Upper lobe of left lung (tissue), 6 donors: ENCODE measurements around the gene CACNB3. TPM values are rescaled to one million over a fixed set of nuclear protein-coding genes. Genes with fewer than 3 reads are reported as not detected.

Experiments
- ATAC-seq, 2 donors: fragments of 200-7000 bp; cut with Tn5 transposase; one replicate each; pipeline ENCODE4 v1.9.1; 2022; ENCODE audit warnings: mild to moderate bottlenecking in 2 of 2, moderate library complexity in 2 of 2; ENCODE audit not compliant: low FRiP score in 2 of 2
- DNase-seq, 2 donors: peaks; one replicate each; pipeline ENCODE4 v3.0.0-alpha.2; 2019 to 2020
- H3K27ac ChIP-seq, 4 donors: fragments of 200-600 bp; sonication (generic); one replicate each; pipeline ENCODE4 v1.5.1; 2016 to 2019
- H3K27me3 ChIP-seq, 4 donors: fragments of 200-600 bp; sonication (generic); one replicate each; pipeline ENCODE4 v1.5.1; 2017 to 2019
- H3K36me3 ChIP-seq, 4 donors: fragments of 200-600 bp; sonication (generic); one replicate each; pipeline ENCODE4 v1.5.1; 2016 to 2019
- H3K4me1 ChIP-seq, 4 donors: fragments of 200-600 bp; sonication (generic); one replicate each; pipeline ENCODE4 v1.5.1; 2018 to 2019
- H3K4me3 ChIP-seq, 4 donors: fragments of 200-600 bp; sonication (generic); one replicate each; pipeline ENCODE4 v1.5.1; 2017 to 2019; ENCODE audit warnings: mild to moderate bottlenecking in 2 of 4, moderate library complexity in 1 of 4
- H3K9me3 ChIP-seq, 4 donors: fragments of 200-600 bp; sonication (generic); one replicate each; pipeline ENCODE4 v1.5.1; 2018 to 2019
- EP300 ChIP-seq, 4 donors: sonication (generic); formaldehyde crosslinking; IDR thresholded peaks; one replicate each; pipeline ENCODE4 v1.5.1; 2017; ENCODE audit warnings: antibody characterized with exemption in 4 of 4, control low read depth in 2 of 4
- POLR2A ChIP-seq, 4 donors: fragments of 450-650 bp; IDR thresholded peaks; one replicate each; pipeline ENCODE4 v1.5.1; 2016 to 2017; ENCODE audit warnings: antibody characterized with exemption in 4 of 4, mild to moderate bottlenecking in 2 of 4
- POLR2AphosphoS5 ChIP-seq, 2 donors: sonication (generic); formaldehyde crosslinking; IDR thresholded peaks; one replicate each; pipeline ENCODE4 v1.5.1; 2017; ENCODE audit warnings: antibody characterized with exemption in 2 of 2
- WGBS, 2 donors: methylation state at CpG; one replicate each; pipeline ENCODE4 v1.1.5; 2017 to 2018; 5-methylcytosine and 5-hydroxymethylcytosine counted together
- total RNA-seq, 6 donors: library from RNA; depleted of rRNA in 4 of 6; stranded (reverse); fragments of >200 nt in 4 of 6; gene quantifications; one replicate each; pipeline versions ENCODE4 v1.1.0 to v1.2.1, GENCODE V29; 2016 to 2021
- TF ChIP-seq, protein P1 (sequence below), 6 experiments: fragments of 450-650 bp in 4 of 6; fragments of 200-600 bp in 2 of 6; sonication (generic) in 2 of 6; IDR thresholded peaks; one replicate each; pipeline ENCODE4 v1.5.1; 2016 to 2019; ENCODE audit warnings: antibody characterized with exemption in 6 of 6
- donor health status: DM: no; HTN: no; CAD: no; lungs with moderate emphysema.
- donor health status: DM: no; HTN: yes; CAD: no; lungs with severe emphysema.

Gene CACNB3
- total RNA-seq, 6 donors from 2014 or later, result 9.1 to 21.2 (median 14.3) TPM

GRCh38 chr12:48773686-48774085 is 44.6 kb upstream of the CACNB3 start:
- H3K9me3 ChIP-seq, result no peaks in the 10 kb centered on the region
- peaks cover 3 to 84% (median 59%) of the 10 kb centered on the region in 4 donors for H3K36me3 ChIP-seq
- no peaks in the 10 kb centered on the region for H3K4me1 ChIP-seq
- DNase-seq (no peak), ATAC-seq (no peak)
- WGBS, 2 donors, result 92 to 94% methylated on average over 3 to 4 of the region's 5 CpGs
- no peak overlapping the region for H3K4me3 ChIP-seq
- no peak overlapping the region for H3K27ac ChIP-seq
- TF ChIP-seq POLR2A (IDR thresholded peaks at IDR 0.05), result no peak
- TF ChIP-seq, protein P1, sequence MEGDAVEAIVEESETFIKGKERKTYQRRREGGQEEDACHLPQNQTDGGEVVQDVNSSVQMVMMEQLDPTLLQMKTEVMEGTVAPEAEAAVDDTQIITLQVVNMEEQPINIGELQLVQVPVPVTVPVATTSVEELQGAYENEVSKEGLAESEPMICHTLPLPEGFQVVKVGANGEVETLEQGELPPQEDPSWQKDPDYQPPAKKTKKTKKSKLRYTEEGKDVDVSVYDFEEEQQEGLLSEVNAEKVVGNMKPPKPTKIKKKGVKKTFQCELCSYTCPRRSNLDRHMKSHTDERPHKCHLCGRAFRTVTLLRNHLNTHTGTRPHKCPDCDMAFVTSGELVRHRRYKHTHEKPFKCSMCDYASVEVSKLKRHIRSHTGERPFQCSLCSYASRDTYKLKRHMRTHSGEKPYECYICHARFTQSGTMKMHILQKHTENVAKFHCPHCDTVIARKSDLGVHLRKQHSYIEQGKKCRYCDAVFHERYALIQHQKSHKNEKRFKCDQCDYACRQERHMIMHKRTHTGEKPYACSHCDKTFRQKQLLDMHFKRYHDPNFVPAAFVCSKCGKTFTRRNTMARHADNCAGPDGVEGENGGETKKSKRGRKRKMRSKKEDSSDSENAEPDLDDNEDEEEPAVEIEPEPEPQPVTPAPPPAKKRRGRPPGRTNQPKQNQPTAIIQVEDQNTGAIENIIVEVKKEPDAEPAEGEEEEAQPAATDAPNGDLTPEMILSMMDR (IDR thresholded peaks at IDR 0.05), result no peak
- no peaks in the 10 kb centered on the region for H3K27me3 ChIP-seq

DNA sequence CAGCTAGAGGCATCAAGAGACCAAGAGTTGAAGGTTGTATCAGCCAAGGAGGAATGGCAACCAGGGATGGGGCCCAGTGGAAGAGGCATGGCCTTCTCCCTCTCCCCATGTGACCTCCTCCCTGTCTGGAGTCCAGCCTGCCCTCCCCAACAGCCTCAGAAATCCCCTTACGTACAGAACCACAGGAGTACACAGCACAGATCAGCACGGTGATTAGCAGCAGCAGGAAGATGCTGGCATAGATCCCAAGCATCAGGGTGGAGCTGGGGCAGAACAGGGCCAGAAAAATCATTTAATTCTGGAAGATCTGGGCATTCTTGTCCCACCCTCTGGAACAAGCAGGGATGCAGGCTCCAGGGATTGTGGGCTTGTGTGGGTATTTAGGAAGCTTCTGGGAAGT is 43.8 kb upstream of the CACNB3 start:
- Histone ChIP-seq H3K4me3 (no peak overlapping the region), H3K9me3 (no peaks in the 10 kb centered on the region), H3K27ac (no peak overlapping the region), H3K4me1 (peaks cover 0 to 3% (median 1%) of the 10 kb centered on the region in 4 donors), H3K36me3 (peaks cover 3 to 78% (median 55%) of the 10 kb centered on the region in 4 donors), H3K27me3 (no peaks in the 10 kb centered on the region)
- 37 to 62% methylated on average over 2 of the region's 2 CpGs for WGBS, 2 donors
- no peak for ATAC-seq
- no peak for DNase-seq
- TF ChIP-seq POLR2AphosphoS5 (IDR thresholded peaks at IDR 0.05), result no peak
- no peak for TF ChIP-seq POLR2A (IDR thresholded peaks at IDR 0.05)
- TF ChIP-seq, protein P1 (IDR thresholded peaks at IDR 0.05), result no peak

DNA sequence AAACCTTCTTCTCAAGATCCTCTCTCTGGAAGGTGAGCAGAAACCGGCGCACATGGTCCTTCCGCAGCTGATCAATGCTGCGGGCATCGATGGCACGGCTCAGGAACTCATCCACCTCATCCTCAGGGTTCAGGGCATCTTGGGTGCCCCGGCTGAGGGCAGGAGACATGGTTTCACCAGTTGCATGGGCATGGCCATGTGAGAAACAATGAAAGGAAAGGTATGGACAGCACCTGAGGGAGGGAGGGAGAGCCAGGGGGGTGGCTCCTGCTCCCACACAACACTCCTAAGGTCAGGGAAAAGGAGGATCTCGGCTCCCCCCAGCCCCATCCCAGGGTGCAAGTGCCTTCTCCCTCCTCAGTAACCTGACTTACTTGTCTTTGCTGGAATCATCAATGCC is 43.0 kb upstream of the CACNB3 start:
- no peak for TF ChIP-seq POLR2A (IDR thresholded peaks at IDR 0.05)
- TF ChIP-seq, protein P1 (IDR thresholded peaks at IDR 0.05), result no peak
- TF ChIP-seq POLR2AphosphoS5 (IDR thresholded peaks at IDR 0.05), result no peak
- TF ChIP-seq EP300 (IDR thresholded peaks at IDR 0.05), result no peak

GRCh38 chr12:48775991-48776649 is 42.2 kb upstream of the CACNB3 start:
- WGBS, 2 donors, result 90 to 96% methylated on average over 21 to 28 of the region's 29 CpGs
- H3K4me1 ChIP-seq, result peaks cover 8 to 18% (median 14%) of the 10 kb centered on the region in 4 donors
- DNase-seq, result peak in 1 of 2 donors; percentile 78
- H3K27ac ChIP-seq, result no peak overlapping the region
- TF ChIP-seq POLR2AphosphoS5 (IDR thresholded peaks at IDR 0.05) (no peak), POLR2A (IDR thresholded peaks at IDR 0.05) (no peak)
- no peak overlapping the region for H3K4me3 ChIP-seq
- H3K36me3 ChIP-seq, result peaks cover 0 to 65% (median 48%) of the 10 kb centered on the region in 4 donors
- no peak for ATAC-seq
- no peaks in the 10 kb centered on the region for H3K27me3 ChIP-seq
- no peaks in the 10 kb centered on the region for H3K9me3 ChIP-seq

More for the DNA sequence above, 43.0 kb upstream of the CACNB3 start:
- Histone ChIP-seq H3K27ac (no peak overlapping the region), H3K36me3 (peaks cover 3 to 74% (median 53%) of the 10 kb centered on the region in 4 donors), H3K4me1 (peaks cover 1 to 10% (median 6%) of the 10 kb centered on the region in 4 donors), H3K4me3 (no peak overlapping the region), H3K27me3 (no peaks in the 10 kb centered on the region), H3K9me3 (no peaks in the 10 kb centered on the region)
- WGBS, 2 donors, result 93 to 98% methylated on average over 4 to 8 of the region's 8 CpGs
- ATAC-seq, result no peak
- DNase-seq, result no peak

DNA sequence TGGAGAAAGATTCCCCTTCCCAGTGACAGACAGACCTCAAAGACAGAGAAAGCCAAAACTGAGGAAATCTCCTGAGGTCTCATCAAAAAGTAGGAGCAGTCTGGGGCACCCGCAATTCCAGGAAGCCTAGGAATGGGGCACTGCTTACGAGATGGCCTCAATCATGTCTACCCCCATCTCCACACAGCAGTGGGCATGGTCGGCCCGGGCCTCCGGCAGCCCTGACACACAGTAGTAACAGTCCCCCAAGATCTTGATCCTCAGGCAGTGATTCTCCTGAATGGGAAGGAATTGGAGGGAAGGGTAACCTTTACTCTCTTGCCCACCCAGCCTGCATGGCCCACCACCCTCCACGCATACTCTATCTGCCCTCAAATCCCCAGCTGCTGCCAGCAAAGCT is 41.3 kb upstream of the CACNB3 start:
- Histone ChIP-seq H3K4me3 (no peak overlapping the region), H3K27me3 (no peaks in the 10 kb centered on the region), H3K27ac (no peak overlapping the region), H3K36me3 (peaks cover 0 to 57% (median 39%) of the 10 kb centered on the region in 4 donors), H3K4me1 (peaks cover 12 to 25% (median 21%) of the 10 kb centered on the region in 4 donors), H3K9me3 (no peaks in the 10 kb centered on the region)
- ATAC-seq, result no peak
- DNase-seq, result peak in 1 of 2 donors; percentile 75
- WGBS, 2 donors, result 92 to 98% methylated on average over 6 of the region's 6 CpGs
- no peak for TF ChIP-seq EP300 (IDR thresholded peaks at IDR 0.05)
- no peak for TF ChIP-seq POLR2AphosphoS5 (IDR thresholded peaks at IDR 0.05)
- TF ChIP-seq, protein P1 (IDR thresholded peaks at IDR 0.05), result no peak
- TF ChIP-seq POLR2A (IDR thresholded peaks at IDR 0.05), result no peak
